NCI-H2196 treated with DMSO at 0.1 percent for 48 hours (cell line): ENCODE measurements around the gene LRRTM1.

Source experiments
- DNase-seq: peaks from one replicate; lab custom pipeline; 2025; ENCODE audit not compliant: unreplicated experiment; lab: John Stamatoyannopoulos, UW

LRRTM1 gene

DNA sequence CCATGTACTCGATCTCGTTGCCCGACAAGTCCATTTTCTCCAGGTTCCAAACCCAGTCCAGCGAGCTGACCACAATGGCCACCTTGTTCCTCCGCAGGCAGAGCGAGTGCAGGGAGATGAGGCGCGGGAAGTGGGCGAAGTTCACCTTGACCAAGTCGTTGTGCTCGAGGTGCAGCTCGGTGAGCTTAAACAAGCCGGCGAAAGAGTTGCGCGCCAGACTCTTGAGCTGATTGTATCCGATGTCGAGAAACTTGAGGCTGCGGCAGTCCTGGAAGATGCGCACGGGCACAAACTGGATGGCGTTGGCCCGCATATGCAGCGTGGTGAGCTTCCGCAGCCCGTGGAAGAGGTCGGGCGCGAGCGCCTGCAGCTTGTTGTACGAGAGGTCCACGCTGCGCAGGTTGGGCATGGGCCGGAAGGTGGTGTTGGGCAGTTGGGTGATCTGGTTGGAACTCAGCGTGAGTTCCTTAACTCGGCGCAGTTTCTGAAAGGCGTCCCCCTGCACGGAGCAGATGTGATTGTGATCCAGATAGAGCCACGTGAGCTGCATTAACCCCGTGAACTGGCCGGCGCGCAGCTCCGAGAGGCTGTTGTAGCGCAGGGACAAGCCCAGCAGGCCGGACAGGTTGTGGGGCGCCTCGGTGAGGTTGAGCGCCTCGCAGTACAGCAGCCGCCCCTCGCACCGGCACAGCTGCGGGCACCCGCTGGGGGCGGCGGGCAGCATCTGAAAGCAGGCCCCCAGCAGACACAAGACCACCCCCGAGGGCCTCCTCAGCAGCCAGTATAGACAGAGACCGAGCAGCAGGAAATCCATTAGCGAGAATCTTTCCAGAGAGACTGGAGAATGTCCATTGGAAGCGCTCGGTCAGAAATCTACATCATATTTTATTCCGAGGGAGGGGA is 1.3 kb downstream of the LRRTM1 start:
- DNase-seq: no peak

DNA sequence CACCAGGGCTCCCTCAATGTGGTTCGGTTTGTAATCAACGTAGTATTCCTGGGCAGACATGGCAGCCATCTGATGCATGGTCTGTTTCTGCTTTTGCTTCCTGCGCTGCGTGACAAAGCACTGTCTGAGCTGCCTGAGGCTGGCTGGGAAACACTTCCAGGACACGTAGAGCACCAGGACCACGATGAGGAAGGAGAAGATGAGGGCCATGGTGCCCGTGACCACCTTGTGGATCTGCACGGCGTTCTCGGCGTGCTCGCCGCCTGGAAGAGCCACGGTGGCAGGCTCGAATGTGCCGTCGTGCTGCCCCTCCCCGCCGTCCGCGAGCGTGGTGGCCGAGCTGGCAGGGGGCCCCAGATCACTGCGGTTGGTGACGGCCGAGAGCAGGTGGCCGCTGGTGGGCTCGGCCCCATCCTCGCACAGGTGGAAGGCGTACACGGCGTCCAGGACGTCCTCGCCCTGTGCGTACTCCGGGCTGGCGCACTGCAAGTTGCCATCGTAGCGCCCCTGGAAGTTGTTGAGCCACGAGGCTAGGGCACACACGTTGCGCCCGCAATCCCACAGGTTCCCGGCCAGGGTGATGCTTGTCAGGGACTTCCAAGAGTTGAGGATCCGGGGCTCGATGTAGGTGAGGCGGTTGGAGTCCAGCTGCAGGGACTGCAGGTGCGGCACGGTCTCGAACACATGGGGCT is 2.1 kb downstream of the LRRTM1 start:
- no peak for DNase-seq

DNA sequence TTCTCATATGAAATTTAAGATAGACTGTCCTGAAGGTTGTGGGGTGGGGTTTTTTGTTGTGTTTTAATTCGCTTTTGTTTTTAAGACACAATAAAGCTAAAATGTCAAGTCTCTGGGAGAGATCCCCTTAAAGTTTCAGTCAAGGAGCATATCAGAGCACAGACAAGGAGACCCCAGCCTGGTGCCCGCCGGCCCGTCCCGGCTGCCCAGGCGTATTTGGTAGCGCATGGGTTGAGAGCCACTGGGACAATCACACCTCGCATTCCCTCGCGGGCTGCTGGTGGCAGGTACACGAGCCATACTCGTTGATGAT is 2.6 kb downstream of the LRRTM1 start:
- no peak for DNase-seq

DNA sequence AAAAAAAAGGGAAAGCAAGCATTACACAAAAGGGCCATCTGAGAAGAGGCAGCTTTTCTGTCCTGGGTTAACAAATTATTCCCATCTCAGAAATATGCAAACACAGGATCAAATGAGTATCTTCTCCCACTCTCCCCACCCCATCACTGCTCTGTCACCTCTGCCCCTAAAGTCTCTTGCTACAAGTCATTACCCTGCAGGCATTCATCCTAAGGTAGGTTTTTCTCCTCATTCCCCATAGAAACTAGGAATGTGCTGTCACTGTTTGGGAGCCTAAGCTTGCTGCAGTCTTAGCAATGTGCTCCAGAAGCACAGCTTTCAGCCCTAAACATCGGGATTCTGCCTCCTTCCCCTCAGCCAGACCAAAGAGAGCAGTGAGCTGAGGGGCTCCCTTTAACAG is 3.6 kb downstream of the LRRTM1 start:
- DNase-seq: no peak

DNA sequence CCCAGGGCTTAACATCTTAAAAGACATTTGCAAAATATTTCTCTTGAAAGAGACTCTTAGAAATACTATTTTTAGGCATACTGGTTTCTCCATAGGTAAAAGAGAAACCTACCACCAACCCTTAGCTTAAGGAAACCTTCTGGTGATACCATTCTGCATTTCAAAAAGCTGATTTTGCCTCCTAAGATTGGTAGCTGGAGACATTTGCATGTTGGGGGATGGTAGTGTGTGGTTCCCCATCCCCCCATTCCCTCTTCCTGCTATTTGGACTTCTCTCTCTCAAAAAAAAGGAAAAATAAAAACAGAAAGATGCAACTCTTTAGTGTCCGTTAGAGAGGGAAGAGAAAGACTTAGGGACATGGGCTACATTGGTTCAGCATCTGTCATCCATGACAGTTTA is 4.2 kb downstream of the LRRTM1 start:
- no peak for DNase-seq

DNA sequence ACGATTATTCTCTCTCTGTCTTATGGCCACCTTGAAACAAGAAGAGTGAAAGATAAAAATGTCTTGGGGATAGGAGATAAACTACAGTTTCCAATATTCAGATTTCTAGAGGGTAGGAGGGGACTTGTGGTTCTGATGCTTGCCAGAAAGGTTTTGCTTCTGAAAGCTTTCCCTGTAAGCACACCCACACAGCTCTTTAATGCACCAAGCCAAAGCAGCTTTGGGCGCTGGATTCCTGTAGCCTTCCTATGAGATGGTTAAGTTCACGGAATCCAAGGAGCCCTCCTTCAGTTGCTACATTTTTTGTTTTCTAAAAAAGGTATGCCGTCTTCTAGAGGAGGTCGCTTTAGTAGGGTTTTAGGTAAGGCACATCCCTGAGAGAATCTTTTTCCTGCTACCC is 4.9 kb downstream of the LRRTM1 start:
- no peak for DNase-seq

DNA sequence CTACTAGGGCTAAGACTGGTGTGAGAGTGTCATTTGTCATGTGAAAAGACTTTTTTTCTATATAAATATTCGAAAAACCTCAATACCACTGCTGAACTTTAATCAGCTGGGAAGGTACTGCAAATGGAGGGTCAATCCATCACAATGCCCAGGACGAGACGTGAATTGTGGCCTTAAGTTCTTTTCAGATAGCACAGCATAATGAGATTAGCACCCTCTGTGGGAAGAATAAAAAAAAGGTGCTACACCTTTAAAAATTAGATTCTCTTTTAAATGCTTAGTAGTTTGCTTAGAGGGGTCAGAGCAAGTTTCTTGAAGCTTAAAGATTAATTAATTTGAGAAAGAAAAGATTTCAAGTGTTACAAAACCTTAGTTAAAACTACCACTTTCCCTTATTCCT is 5.6 kb downstream of the LRRTM1 start:
- DNase-seq: no peak

DNA sequence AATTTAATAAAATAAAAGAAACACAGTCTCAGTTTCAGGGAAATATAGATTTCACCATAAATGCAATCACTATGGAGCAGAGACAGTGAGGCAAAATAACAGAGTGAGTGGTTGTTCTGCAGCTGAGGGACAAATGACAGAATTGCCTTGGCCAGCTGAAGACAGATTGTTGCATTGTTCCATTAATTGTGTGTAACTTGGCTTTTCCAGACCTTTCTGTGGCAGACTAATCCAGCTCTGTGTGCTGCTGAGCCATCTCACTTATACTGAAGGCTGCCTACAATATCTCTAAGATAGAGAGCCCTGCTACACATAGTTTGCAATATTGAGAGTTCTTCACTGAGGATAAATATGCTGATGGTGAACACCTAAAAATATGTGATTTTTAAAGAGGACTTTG is 11.5 kb downstream of the LRRTM1 start:
- DNase-seq: no peak

DNA sequence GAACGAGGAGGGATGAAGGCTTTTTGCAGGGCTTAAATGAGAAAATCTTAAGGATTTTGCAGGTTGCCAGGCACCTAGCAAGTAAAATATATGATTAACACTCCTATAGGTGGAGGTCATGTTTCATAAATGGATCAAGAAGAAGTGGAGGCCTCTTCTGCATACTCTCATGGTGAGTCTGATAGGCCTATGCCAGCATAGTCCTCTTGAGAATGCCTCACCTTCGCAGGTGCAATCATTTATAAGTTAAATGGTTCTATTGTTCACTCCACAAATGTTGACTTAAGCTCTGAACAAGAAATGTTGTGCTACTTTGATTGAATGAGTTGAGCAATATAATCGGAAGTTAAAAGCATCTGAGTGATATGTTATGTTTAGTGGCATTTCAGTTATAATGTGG is 12.1 kb downstream of the LRRTM1 start:
- no peak for DNase-seq

DNA sequence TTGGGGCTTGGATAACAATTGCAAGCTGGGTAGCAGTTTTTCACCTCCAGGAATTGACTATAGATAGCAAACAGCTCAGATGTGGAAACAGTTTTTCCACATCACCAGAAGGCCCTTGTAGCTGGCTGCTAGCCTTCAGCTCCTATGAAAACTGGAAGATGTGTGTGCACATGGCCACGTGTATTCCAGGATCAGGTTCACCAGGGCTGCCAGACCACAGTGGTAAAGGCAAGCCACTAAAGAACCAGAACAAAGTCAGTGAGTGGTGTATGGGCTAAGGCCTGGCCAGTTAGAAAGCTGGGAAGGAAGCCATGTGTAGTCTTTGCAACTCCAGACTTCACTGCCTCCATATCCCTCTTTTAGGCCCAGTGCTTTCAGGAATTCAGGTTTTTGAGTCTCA is 12.9 kb downstream of the LRRTM1 start:
- no peak for DNase-seq

DNA sequence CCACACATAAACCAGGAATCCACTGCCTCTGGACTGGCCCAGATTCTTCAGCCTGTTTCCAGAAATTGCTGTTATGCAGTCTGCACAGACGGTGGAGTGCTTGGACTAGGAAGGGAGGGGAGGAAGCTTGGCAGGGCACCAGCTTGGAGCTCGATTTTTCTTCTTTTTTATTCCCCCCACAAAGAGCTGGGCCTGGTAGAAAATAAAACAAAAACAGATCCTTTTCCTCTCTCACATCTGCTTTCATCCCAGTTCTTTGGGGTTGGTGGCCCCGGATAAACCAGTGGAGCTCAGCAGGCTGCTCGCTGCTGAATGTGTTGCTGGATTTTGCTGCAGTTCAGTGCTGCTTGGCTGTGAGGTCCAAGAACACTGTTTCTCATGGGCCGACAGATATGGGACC is 16.0 kb downstream of the LRRTM1 start:
- no peak for DNase-seq

DNA sequence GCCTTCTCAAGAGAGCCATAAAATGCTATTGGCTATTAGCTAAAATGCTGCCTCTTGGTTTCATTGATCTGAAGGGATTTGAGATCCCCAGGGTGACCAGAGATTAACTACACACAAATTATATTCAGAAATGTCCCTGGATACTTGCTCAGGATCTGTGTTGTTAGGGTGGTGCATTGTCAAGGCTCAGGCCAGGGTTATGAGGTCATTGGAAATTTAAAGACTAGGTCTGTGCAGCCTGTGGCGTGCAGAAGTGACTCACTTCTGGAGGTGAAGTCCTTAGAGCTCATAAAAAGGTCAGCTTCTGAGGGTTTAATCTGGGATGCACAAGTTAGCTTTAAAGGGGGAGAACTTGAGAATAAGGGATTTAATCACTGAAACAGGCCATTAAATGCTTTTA is 23.5 kb downstream of the LRRTM1 start:
- DNase-seq: no peak

DNA sequence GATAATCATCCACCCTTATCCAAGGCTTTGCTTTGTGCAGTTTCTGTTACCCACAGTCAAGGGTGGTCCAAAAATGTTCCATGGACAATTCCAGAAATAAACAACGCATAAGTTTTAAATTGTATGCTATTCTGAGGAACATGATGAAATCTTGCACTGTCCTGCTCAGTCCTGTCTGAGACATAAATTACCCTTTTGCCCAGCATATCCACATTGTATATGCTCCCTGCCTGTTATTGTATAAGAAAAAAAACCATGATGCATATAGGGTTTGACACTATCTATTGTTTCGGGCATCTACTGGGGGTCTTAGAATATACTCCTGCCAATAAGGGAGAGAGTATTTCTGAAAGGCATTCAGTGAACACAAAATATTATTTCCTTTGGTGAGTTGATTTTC is 24.0 kb downstream of the LRRTM1 start:
- DNase-seq: no peak

DNA sequence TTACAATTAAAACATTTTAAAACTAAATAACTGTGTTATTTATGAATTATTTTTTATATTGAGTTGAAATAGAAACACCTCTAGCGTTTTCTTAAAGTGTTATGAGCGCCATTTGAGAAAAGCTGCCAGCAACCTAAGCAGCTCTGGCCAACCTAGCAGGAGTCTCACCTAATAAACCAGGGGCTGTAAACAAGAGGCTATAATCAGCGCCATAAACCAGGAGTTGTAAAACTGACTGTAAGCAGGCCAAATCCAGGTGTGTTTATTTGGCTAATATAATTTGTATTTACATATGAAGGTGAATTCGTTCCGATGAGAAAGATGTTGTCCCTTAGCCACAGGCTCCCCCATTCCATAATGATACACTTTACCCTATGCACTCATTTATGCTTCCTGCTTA is 34.7 kb downstream of the LRRTM1 start:
- no peak for DNase-seq

DNA sequence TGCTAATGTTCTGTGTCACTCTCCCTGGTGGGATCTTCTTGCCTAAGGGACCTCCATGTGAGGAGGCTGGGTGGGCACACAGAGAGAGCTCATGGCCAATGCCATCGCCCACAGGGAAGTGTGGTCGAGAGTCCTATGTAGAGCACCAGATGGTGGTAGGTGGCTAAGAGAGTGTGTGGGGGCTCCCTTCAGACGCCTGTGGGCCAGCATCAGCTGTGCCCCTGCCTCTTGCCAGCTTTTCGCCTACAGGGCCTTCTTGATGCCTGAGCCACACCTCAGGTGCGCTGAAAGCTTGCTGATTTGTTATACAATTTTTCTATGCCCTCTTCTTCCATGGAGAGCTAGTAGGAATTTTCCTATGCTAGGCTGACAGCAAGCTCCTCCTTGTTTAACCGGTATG is 38.3 kb downstream of the LRRTM1 start:
- DNase-seq: no peak

DNA sequence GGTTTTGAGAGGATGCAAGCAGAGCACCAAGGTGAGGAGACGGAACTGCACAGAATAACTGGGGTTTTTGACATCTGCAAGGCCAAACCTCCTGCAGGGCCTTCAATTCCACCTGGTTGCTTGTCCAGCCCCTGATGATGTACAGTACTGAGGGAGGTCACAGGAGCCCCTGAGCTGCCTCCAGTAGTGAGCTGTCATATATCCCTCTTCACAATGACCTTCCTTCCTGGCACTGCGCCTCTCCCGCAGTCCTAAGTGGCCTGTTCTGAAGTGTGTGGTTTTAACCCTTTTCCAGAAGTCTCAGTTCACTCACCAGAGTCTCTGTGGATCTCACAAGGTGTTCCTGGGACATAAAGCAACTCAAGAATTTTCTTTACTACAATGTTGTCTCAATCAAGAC is 45.3 kb downstream of the LRRTM1 start:
- no peak for DNase-seq

DNA sequence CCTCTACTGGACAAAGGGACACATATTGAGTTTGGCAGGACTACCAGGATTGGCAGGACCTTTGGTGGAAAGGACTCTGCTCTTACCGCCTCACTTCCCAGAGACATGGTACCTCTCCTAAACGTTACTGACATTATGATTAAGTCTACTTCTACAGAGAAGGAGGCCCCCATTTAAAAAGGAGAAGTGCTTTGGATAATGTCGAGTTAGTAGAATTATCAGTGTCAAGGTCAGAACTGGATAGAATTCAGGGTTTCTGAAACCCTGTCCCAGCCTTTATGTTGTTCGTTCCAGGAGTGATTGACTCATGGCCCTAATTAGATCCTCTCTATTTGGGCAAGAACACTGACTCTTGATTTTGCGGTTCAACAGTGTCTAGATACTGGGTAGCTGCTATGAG is 45.8 kb downstream of the LRRTM1 start:
- no peak for DNase-seq

DNA sequence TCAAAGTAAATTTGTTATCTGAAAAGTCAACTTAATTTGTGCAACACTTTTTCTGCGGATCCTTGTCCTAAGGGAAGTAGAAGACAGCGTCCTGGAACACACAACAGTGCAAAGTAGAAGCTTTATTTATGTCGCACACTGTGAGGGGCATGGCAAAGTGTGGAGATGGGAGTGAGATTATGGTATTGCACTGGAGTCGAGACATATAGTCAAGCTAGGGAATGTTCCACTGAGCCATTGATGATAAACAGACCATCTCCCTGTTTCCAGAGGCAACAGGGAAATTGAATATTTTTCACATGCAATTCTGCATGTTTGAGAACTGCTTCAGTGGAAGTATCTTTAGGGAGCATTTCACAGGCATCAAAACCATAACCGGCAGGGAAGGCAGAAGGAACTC is 46.2 kb downstream of the LRRTM1 start:
- no peak for DNase-seq

DNA sequence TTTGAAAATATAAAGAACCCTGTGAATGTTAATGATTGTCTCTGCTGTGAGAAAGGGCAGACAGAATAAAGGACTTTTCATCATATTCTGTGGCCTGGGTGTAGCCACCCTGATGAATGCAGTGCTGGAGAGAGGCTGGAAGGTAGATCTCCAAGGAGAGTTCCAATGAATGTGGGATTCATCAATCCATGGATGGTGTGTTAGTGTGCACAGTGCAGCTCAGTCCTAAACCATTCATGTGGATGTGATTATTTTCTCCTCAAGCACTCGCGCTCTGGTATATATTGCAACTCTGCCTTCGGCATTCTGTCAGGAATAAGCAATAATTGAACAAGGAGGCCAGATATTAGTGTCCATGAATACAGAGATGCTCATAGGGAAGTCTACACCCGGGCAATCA is 47.1 kb downstream of the LRRTM1 start:
- DNase-seq: no peak

DNA sequence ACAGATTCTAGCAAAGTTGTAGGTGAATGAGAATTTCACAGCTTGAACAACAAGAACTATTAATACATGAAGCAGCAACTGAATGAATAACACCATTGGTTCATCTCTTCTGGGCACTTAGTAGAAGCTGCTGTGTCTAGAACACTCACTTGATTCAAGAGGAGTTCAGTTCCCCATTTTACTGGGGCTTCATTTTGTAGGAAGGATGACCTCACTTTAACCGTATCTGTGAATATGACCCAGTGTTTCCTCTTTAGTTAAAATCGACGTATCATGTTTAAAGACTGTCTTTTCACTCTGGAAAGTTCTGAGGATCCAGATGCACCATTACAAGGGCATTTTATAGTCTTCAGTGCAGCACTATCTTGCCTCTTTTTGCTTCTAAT is 47.8 kb downstream of the LRRTM1 start:
- no peak for DNase-seq

DNA sequence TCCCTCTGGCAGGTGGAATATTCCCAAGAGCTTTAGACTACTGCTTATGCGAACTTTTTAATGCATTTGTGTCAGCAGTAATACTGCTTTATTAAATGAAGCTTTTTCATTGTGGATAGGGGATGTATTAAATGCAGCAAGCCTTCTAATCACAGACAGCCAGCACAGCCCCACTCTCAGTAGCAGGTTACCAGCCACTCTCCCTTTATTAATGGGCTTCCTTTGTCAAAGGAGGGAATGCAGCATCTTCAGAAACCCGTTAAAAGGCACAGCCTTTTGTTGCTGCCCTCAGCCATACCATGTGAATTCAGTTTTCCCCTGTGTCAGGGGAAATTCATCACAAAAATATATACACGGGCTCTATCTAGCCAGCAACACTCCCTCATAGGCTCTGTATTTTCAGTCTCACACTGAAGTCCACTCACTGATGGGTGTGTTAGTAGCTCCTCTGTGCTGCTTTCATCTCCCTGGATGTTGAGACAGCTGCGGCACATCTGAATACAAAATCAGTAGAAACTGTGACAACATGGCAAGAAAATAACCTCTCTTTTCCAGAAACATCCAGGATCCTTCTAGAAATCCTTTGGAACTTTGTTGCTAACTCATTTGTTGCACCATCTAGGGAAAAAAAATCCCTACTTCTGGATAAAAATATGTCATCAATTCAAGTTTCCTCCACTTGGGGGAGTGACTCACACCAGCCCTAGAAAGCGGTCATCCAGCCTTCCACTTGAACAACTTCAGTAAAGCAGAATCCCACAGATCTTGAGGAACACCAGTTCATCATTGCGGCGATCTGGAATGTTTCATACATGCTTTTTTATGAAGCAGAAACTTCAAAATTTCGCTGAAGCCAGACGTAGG is 48.4 kb downstream of the LRRTM1 start:
- no peak for DNase-seq
